GDM1 (cell line): ENCODE results near the gene C4BPB.

ENCODE experiments used
- DNase-seq: peaks from one replicate; lab custom pipeline; 2025; lab: John Stamatoyannopoulos, UW

C4BPB gene

GRCh38 chr1:207060596-207060995, 28.1 kb upstream of the C4BPB start:
- no peak for DNase-seq

GRCh38 chr1:207062058-207062457, 26.6 kb upstream of the C4BPB start:
- no peak for DNase-seq

- no peak for DNase-seq
These were observed 25.6 kb upstream of the C4BPB start for GRCh38 chr1:207063014-207063413.

- no peak for DNase-seq
These were observed 24.1 kb upstream of the C4BPB start for GRCh38 chr1:207064561-207064960.

- no peak for DNase-seq
These were observed 21.5 kb upstream of the C4BPB start for GRCh38 chr1:207067185-207067584.

GRCh38 chr1:207067665-207068064, 21.0 kb upstream of the C4BPB start:
- no peak for DNase-seq

- DNase-seq, result no peak
These were observed 19.6 kb upstream of the C4BPB start for GRCh38 chr1:207069061-207069460.

- no peak for DNase-seq
These were observed 18.7 kb upstream of the C4BPB start for GRCh38 chr1:207069858-207070506.

- peak; percentile 78 for DNase-seq
These were observed 17.8 kb upstream of the C4BPB start for GRCh38 chr1:207070811-207071210.

GRCh38 chr1:207071426-207071825, 17.2 kb upstream of the C4BPB start:
- no peak for DNase-seq

- DNase-seq, result no peak
These were observed 16.4 kb upstream of the C4BPB start for GRCh38 chr1:207072233-207072632.

- no peak for DNase-seq
These were observed 14.5 kb upstream of the C4BPB start for GRCh38 chr1:207073906-207074820.

GRCh38 chr1:207076181-207076955, 12.3 kb upstream of the C4BPB start:
- DNase-seq, result no peak

GRCh38 chr1:207077012-207077411, 11.6 kb upstream of the C4BPB start:
- no peak for DNase-seq

- DNase-seq, result peak; percentile 69
These were observed 10.9 kb upstream of the C4BPB start for GRCh38 chr1:207077470-207078377.

- no peak for DNase-seq
These were observed 10.0 kb upstream of the C4BPB start for GRCh38 chr1:207078578-207079132.

- DNase-seq, result no peak
These were observed 8.9 kb upstream of the C4BPB start for GRCh38 chr1:207079706-207080241.

- no peak for DNase-seq
These were observed 7.6 kb upstream of the C4BPB start for GRCh38 chr1:207081088-207081487.

GRCh38 chr1:207081806-207082205, 6.9 kb upstream of the C4BPB start:
- no peak for DNase-seq

- no peak for DNase-seq
These were observed 4.4 kb upstream of the C4BPB start for GRCh38 chr1:207084232-207084631.

- DNase-seq, result peak; percentile 34
These were observed 3.9 kb upstream of the C4BPB start for GRCh38 chr1:207084701-207085180.
